Stomach (tissue), 4 donors: ENCODE measurements around the gene CENPL.

Source experiments
- POLR2A ChIP-seq, 4 donors: fragments of 450-650 bp; IDR thresholded peaks; one replicate each; pipeline ENCODE4 v1.6.1; 2016; ENCODE audit warnings: antibody characterized with exemption in 4 of 4, control low read depth in 2 of 4, mild to moderate bottlenecking in 1 of 4, moderate library complexity in 1 of 4
- POLR2AphosphoS5 ChIP-seq, 3 donors: sonication (generic); formaldehyde crosslinking; IDR thresholded peaks; one replicate each; pipeline ENCODE4 v1.6.1; 2016; ENCODE audit warnings: antibody characterized with exemption in 3 of 3
- TF ChIP-seq, protein P1 (sequence below), 7 experiments: fragments of 450-650 bp in 4 of 7; fragments of 200-600 bp in 3 of 7; sonication (generic) in 3 of 7; IDR thresholded peaks; one replicate each; pipeline ENCODE4 v1.5.1; 2016 to 2019; ENCODE audit warnings: antibody characterized with exemption in 7 of 7, control low read depth in 2 of 7, mild to moderate bottlenecking in 1 of 7

DNA sequence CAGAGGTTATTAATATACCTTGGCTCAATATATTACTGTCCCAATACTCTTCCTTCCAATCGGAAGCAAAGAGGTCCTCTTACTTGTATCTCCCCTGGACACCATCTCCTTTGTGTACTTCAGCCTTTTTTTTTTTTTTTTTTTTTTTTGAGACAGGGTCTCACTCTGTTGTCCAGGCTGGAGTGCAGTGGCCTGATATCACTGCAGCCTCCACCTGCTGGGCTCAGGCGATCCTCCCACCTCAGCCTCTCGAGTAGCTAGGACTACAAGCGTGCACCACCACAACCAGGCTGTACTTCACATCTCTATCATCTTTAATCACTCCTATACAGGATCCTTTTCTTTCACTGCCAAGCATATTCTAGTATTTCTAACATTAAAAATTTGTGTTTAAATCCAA, 3.0 kb downstream of the CENPL start:
- TF ChIP-seq POLR2A (IDR thresholded peaks at IDR 0.05) (no peak), POLR2AphosphoS5 (IDR thresholded peaks at IDR 0.05) (no peak)
- TF ChIP-seq, protein P1, sequence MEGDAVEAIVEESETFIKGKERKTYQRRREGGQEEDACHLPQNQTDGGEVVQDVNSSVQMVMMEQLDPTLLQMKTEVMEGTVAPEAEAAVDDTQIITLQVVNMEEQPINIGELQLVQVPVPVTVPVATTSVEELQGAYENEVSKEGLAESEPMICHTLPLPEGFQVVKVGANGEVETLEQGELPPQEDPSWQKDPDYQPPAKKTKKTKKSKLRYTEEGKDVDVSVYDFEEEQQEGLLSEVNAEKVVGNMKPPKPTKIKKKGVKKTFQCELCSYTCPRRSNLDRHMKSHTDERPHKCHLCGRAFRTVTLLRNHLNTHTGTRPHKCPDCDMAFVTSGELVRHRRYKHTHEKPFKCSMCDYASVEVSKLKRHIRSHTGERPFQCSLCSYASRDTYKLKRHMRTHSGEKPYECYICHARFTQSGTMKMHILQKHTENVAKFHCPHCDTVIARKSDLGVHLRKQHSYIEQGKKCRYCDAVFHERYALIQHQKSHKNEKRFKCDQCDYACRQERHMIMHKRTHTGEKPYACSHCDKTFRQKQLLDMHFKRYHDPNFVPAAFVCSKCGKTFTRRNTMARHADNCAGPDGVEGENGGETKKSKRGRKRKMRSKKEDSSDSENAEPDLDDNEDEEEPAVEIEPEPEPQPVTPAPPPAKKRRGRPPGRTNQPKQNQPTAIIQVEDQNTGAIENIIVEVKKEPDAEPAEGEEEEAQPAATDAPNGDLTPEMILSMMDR (IDR thresholded peaks at IDR 0.05) = no peak
